K562 (cell line): ENCODE data around the gene UBE2M. TPM values are rescaled to one million over a fixed set of nuclear protein-coding genes. Genes with fewer than 3 reads are reported as not detected.

Experiments
- GTF2A2 ChIP-seq: IDR thresholded peaks from 2 replicates; pipeline ENCODE4 v1.6.1; 2016; ENCODE audit warnings: mild to moderate bottlenecking, missing genetic modification characterization, missing compliant biosample characterization
- HNRNPH1 ChIP-seq: fragments of 200-400 bp; formaldehyde crosslinking; optimal IDR thresholded peaks from 2 replicates; pipeline ENCODE3; 2017; ENCODE audit warnings: low read depth, mild to moderate bottlenecking, low read length, moderate library complexity
- HNRNPL ChIP-seq: fragments of 200-400 bp; formaldehyde crosslinking; IDR thresholded peaks from 2 replicates; pipeline ENCODE4 v1.6.1; 2017; ENCODE audit warnings: low read depth, mild to moderate bottlenecking, low read length
- LEF1 ChIP-seq: fragments of 450-650 bp; IDR thresholded peaks from 2 replicates; pipeline ENCODE4 v1.6.1; 2016; ENCODE audit warnings: mild to moderate bottlenecking
- MYBL2 ChIP-seq, 2 experiments: fragments of 450-650 bp in 1 of 2; sonication (generic) in 1 of 2; formaldehyde crosslinking in 1 of 2; IDR thresholded peaks; 2 replicates each; pipeline versions ENCODE4 v1.6.1 to v1.8.1; 2017 to 2022; ENCODE audit warnings: borderline replicate concordance in 1 of 2, inconsistent platforms in 1 of 2, low read depth in 1 of 2, mild to moderate bottlenecking in 1 of 2, missing genetic modification reagents in 1 of 2, moderate library complexity in 1 of 2
- POLR2B ChIP-seq: fragments of 450-650 bp; IDR thresholded peaks from 2 replicates; pipeline ENCODE4 v1.6.1; 2018; ENCODE audit warnings: low read depth; ENCODE audit not compliant: partially characterized antibody
- SIRT6 ChIP-seq: IDR thresholded peaks from one replicate; pipeline ENCODE4 v1.6.1; 2012; ENCODE audit warnings: low read depth, mild to moderate bottlenecking, control low read depth, inconsistent platforms, low read length, moderate library complexity
- SNIP1 ChIP-seq: fragments of 450-650 bp; IDR thresholded peaks from 2 replicates; pipeline ENCODE4 v1.7.1; 2017; ENCODE audit warnings: low read depth, mild to moderate bottlenecking
- XRCC5 ChIP-seq: fragments of 200-400 bp; formaldehyde crosslinking; IDR thresholded peaks from 2 replicates; pipeline ENCODE4 v1.6.1; 2017; ENCODE audit warnings: low read depth, mild to moderate bottlenecking, low read length
- polyA plus RNA-seq, 8 experiments: library from polyadenylated mRNA; depleted of rRNA in 4 of 8; stranded (reverse) in 5 of 8; unstranded in 3 of 8; fragments of >200 nt; fragmentation: Nextera tagmentation in 2 of 8; fragmentation: Illumina TruSeq in 1 of 8; extraction: Ambion mirVana in 2 of 8; extraction: Trizol in 1 of 8; gene quantifications; 2 replicates each; pipeline versions ENCODE4 v1.2.1 to v1.2.3, GENCODE V29; 2011 to 2014; ENCODE audit warnings: inconsistent platforms in 1 of 8, missing spikeins in 1 of 8
- total RNA-seq, 7 experiments: library from RNA; depleted of rRNA in 6 of 7; stranded (reverse); fragments of >200 nt in 6 of 7; fragmentation: Illumina TruSeq in 2 of 7; extraction: Trizol in 2 of 7; gene quantifications; 2 replicates each; pipeline versions ENCODE4 v1.2.1 to v1.2.3, GENCODE V29; 2011 to 2021; ENCODE audit warnings: low replicate concordance in 1 of 7
- TF ChIP-seq, protein P1 (sequence below): sonication (generic); formaldehyde crosslinking; IDR thresholded peaks from 2 replicates; pipeline ENCODE4 v1.8.0; 2023; ENCODE audit warnings: mild to moderate bottlenecking, missing genetic modification reagents
- TF ChIP-seq, protein P2 (sequence below), 3 experiments: fragments of 200-800 bp in 1 of 3; sonication (Bioruptor generic) in 1 of 3; sonication (generic) in 1 of 3; formaldehyde crosslinking in 1 of 3; IDR thresholded peaks; 2 replicates each; pipeline versions ENCODE4 v1.6.1 to v1.8.0; 2016 to 2022; ENCODE audit warnings: mild to moderate bottlenecking in 2 of 3, missing compliant biosample characterization in 2 of 3, missing genetic modification characterization in 2 of 3, missing genetic modification reagents in 1 of 3
- TF ChIP-seq, protein P3 (sequence below): fragments of 250-450 bp; sonication (Bioruptor Pico); IDR thresholded peaks from 2 replicates; pipeline ENCODE4 v1.4.0; 2020; ENCODE audit warnings: mild to moderate bottlenecking, moderate library complexity
- TF ChIP-seq, protein P4 (sequence below): fragments of 450-650 bp; IDR thresholded peaks from 2 replicates; pipeline ENCODE4 v1.6.1; 2017; ENCODE audit warnings: antibody characterized with exemption, mild to moderate bottlenecking

Gene UBE2M
- total and polyA plus RNA-seq, 9 of the 15 experiments (the other 6 are each of a cell fraction or from before 2014, with no cell fraction given): 0.92 to 163 (median 85.7) TPM

DNA sequence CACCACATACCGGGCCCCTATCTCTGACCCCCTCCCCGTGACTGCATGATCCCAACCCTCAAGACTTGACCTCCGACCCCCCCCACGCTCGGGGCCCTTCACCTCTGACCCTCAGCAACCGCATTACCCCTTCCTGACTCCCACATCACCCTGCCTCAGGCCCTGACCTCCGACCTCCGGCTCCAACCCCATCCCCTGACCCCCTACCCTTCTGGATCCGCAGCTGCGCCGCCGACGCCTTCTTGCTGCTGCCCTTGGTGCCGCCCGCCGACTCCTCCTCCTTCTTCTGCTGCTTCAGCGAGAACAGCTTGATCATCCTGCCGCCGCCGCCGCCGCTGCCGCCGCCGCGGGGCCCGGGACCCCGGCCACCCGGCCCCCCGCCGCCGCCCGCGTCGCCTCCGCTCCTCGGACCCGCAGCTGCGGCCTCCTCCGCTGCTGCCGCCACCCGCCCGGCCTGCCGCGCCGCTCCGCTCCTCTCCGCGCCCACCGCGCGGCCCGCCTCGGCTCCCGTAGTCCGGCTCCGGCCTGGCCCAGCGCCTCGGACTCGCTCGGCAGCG, at the start of gene UBE2M (continued):
- TF ChIP-seq, protein P1, sequence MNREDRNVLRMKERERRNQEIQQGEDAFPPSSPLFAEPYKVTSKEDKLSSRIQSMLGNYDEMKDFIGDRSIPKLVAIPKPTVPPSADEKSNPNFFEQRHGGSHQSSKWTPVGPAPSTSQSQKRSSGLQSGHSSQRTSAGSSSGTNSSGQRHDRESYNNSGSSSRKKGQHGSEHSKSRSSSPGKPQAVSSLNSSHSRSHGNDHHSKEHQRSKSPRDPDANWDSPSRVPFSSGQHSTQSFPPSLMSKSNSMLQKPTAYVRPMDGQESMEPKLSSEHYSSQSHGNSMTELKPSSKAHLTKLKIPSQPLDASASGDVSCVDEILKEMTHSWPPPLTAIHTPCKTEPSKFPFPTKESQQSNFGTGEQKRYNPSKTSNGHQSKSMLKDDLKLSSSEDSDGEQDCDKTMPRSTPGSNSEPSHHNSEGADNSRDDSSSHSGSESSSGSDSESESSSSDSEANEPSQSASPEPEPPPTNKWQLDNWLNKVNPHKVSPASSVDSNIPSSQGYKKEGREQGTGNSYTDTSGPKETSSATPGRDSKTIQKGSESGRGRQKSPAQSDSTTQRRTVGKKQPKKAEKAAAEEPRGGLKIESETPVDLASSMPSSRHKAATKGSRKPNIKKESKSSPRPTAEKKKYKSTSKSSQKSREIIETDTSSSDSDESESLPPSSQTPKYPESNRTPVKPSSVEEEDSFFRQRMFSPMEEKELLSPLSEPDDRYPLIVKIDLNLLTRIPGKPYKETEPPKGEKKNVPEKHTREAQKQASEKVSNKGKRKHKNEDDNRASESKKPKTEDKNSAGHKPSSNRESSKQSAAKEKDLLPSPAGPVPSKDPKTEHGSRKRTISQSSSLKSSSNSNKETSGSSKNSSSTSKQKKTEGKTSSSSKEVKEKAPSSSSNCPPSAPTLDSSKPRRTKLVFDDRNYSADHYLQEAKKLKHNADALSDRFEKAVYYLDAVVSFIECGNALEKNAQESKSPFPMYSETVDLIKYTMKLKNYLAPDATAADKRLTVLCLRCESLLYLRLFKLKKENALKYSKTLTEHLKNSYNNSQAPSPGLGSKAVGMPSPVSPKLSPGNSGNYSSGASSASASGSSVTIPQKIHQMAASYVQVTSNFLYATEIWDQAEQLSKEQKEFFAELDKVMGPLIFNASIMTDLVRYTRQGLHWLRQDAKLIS: peak; percentile 52; the same call in 1 of the 2 replicates
- TF ChIP-seq MYBL2 (IDR thresholded peaks at IDR 0.05; ENCODE audit: low read depth) (no peak), MYBL2 (CRISPR knock-in tag; IDR thresholded peaks at IDR 0.05; ENCODE audit: borderline replicate concordance) (no peak), XRCC5 (0 out of 2 replicates have a peak, but pooled peaks have one; percentile 11), SNIP1 (no peak), POLR2B (no peak), GTF2A2 (tag) (no peak), HNRNPH1 (no peak), SIRT6 (no peak), LEF1 (no peak), HNRNPL (no peak)
- TF ChIP-seq, protein P2, sequence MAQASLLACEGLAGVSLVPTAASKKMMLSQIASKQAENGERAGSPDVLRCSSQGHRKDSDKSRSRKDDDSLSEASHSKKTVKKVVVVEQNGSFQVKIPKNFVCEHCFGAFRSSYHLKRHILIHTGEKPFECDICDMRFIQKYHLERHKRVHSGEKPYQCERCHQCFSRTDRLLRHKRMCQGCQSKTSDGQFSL (CRISPR knock-in tag; IDR thresholded peaks at IDR 0.05): peak; percentile 85
- TF ChIP-seq, protein P2 (tag; IDR thresholded peaks at IDR 0.05): peak in 1 of 2 experiments; percentile 72; a peak in 2 of 4 replicates
- TF ChIP-seq, protein P3, sequence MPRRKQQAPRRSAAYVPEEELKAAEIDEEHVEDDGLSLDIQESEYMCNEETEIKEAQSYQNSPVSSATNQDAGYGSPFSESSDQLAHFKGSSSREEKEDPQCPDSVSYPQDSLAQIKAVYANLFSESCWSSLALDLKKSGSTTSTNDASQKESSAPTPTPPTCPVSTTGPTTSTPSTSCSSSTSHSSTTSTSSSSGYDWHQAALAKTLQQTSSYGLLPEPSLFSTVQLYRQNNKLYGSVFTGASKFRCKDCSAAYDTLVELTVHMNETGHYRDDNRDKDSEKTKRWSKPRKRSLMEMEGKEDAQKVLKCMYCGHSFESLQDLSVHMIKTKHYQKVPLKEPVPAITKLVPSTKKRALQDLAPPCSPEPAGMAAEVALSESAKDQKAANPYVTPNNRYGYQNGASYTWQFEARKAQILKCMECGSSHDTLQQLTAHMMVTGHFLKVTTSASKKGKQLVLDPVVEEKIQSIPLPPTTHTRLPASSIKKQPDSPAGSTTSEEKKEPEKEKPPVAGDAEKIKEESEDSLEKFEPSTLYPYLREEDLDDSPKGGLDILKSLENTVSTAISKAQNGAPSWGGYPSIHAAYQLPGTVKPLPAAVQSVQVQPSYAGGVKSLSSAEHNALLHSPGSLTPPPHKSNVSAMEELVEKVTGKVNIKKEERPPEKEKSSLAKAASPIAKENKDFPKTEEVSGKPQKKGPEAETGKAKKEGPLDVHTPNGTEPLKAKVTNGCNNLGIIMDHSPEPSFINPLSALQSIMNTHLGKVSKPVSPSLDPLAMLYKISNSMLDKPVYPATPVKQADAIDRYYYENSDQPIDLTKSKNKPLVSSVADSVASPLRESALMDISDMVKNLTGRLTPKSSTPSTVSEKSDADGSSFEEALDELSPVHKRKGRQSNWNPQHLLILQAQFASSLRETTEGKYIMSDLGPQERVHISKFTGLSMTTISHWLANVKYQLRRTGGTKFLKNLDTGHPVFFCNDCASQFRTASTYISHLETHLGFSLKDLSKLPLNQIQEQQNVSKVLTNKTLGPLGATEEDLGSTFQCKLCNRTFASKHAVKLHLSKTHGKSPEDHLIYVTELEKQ (CRISPR knock-in tag): no peak
- TF ChIP-seq, protein P4, sequence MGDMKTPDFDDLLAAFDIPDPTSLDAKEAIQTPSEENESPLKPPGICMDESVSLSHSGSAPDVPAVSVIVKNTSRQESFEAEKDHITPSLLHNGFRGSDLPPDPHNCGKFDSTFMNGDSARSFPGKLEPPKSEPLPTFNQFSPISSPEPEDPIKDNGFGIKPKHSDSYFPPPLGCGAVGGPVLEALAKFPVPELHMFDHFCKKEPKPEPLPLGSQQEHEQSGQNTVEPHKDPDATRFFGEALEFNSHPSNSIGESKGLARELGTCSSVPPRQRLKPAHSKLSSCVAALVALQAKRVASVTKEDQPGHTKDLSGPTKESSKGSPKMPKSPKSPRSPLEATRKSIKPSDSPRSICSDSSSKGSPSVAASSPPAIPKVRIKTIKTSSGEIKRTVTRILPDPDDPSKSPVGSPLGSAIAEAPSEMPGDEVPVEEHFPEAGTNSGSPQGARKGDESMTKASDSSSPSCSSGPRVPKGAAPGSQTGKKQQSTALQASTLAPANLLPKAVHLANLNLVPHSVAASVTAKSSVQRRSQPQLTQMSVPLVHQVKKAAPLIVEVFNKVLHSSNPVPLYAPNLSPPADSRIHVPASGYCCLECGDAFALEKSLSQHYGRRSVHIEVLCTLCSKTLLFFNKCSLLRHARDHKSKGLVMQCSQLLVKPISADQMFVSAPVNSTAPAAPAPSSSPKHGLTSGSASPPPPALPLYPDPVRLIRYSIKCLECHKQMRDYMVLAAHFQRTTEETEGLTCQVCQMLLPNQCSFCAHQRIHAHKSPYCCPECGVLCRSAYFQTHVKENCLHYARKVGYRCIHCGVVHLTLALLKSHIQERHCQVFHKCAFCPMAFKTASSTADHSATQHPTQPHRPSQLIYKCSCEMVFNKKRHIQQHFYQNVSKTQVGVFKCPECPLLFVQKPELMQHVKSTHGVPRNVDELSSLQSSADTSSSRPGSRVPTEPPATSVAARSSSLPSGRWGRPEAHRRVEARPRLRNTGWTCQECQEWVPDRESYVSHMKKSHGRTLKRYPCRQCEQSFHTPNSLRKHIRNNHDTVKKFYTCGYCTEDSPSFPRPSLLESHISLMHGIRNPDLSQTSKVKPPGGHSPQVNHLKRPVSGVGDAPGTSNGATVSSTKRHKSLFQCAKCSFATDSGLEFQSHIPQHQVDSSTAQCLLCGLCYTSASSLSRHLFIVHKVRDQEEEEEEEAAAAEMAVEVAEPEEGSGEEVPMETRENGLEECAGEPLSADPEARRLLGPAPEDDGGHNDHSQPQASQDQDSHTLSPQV: no peak
